B cell (primary cell): ENCODE data around the gene CCDC60. TPM values are rescaled to one million over a fixed set of nuclear protein-coding genes. Genes with fewer than 3 reads are reported as not detected.

ENCODE experiments used
- ATAC-seq: fragments of 200-7000 bp; cut with Tn5 transposase; one replicate; pipeline ENCODE4 v1.10.0; 2021; ENCODE audit warnings: low read depth, mild to moderate bottlenecking, moderate number of reproducible peaks, moderate library complexity
- CTCF ChIA-PET: fragments of 350-600 bp; sonication (Branson Sonifier 250); formaldehyde crosslinking; loops from one replicate; lab custom pipeline; 2021; ENCODE audit warnings: antibody characterized with exemption, inconsistent platforms; lab: Charles Lee
- POLR2A ChIA-PET: fragments of 350-600 bp; sonication (Branson Sonifier 250); formaldehyde crosslinking; loops from one replicate; lab custom pipeline; 2021; ENCODE audit warnings: antibody characterized with exemption; lab: Charles Lee
- DNase-seq: peaks from one replicate; pipeline ENCODE4 v3.0.0; 2013
- H2AFZ ChIP-seq: 2 replicates; pipeline ENCODE4 v1.6.1; 2012; ENCODE audit warnings: mild to moderate bottlenecking, low read depth, low read length; ENCODE audit not compliant: insufficient read depth, poor library complexity, severe bottlenecking
- H3K27ac ChIP-seq, 2 donors: 1 replicate in 1 of 2; 2 replicates in 1 of 2; pipeline ENCODE4 v1.5.1; 2012 to 2013; ENCODE audit warnings: low read length in 2 of 2, mild to moderate bottlenecking in 2 of 2, moderate library complexity in 1 of 2
- H3K27me3 ChIP-seq, 4 experiments: fragments of 200-600 bp in 1 of 4; sonication (generic) in 1 of 4; replicated peaks in 1 of 4; 1 replicate in 2 of 4; 2 replicates in 2 of 4; pipeline versions ENCODE4 v1.6.1 to v1.7.0; 2013 to 2016; ENCODE audit warnings: low read length in 3 of 4, mild to moderate bottlenecking in 2 of 4, mixed read lengths in 1 of 4, moderate library complexity in 1 of 4; ENCODE audit not compliant: insufficient read depth in 4 of 4, control insufficient read depth in 3 of 4; ENCODE audit errors: control extremely low read depth in 1 of 4
- H3K36me3 ChIP-seq, 2 experiments: replicated peaks in 1 of 2; 1 replicate in 1 of 2; 2 replicates in 1 of 2; pipeline versions ENCODE4 v1.6.1 to v1.7.1; 2013; ENCODE audit warnings: low read length in 1 of 2; ENCODE audit not compliant: insufficient read depth in 2 of 2, control insufficient read depth in 1 of 2; ENCODE audit errors: control extremely low read depth in 1 of 2, extremely low read depth in 1 of 2
- H3K4me1 ChIP-seq, 2 donors: fragments of 200-600 bp in 1 of 2; sonication (generic) in 1 of 2; 1 replicate in 1 of 2; 2 replicates in 1 of 2; pipeline versions ENCODE4 v1.5.1 to v1.6.1; 2013 to 2017; ENCODE audit warnings: low read length in 2 of 2; ENCODE audit not compliant: control insufficient read depth in 2 of 2, insufficient read depth in 2 of 2
- H3K4me2 ChIP-seq: replicated peaks from 2 replicates; pipeline ENCODE3; 2012; ENCODE audit warnings: mild to moderate bottlenecking, low read depth, low read length; ENCODE audit not compliant: poor library complexity, severe bottlenecking
- H3K4me3 ChIP-seq, 5 experiments: fragments of 200-600 bp in 1 of 5; sonication (generic) in 1 of 5; 1 replicate in 3 of 5; 2 replicates in 2 of 5; pipeline versions ENCODE4 v1.5.1 to v1.7.0; 2011 to 2016; ENCODE audit warnings: low read length in 4 of 5, mild to moderate bottlenecking in 4 of 5, low read depth in 2 of 5, control low read depth in 1 of 5, moderate library complexity in 1 of 5; ENCODE audit not compliant: insufficient read depth in 1 of 5; ENCODE audit errors: control extremely low read depth in 1 of 5, extremely low read depth in 1 of 5
- H3K79me2 ChIP-seq: fragments of 200-600 bp; sonication (generic); one replicate; pipeline ENCODE4 v1.6.0; 2016; ENCODE audit warnings: low read length; ENCODE audit not compliant: control insufficient read depth, insufficient read depth
- H3K9ac ChIP-seq: fragments of 200-600 bp; sonication (generic); 2 replicates; pipeline ENCODE4 v1.6.1; 2017; ENCODE audit warnings: mild to moderate bottlenecking, low read length, moderate library complexity
- H3K9me3 ChIP-seq, 3 donors: one replicate each; pipeline versions ENCODE4 v1.6.1 to v1.7.1; 2013; ENCODE audit warnings: low read length in 2 of 3; ENCODE audit not compliant: control insufficient read depth in 2 of 3, insufficient read depth in 1 of 3; ENCODE audit errors: control extremely low read depth in 1 of 3
- H4K20me1 ChIP-seq: 2 replicates; pipeline ENCODE4 v1.6.0; 2012; ENCODE audit warnings: mild to moderate bottlenecking, low read length; ENCODE audit not compliant: insufficient read depth, control insufficient read depth, poor library complexity, severe bottlenecking
- H3K27ac Mint-ChIP-seq: one replicate; pipeline ENCODE4 v1.8.0; 2021; ENCODE audit warnings: mixed read lengths
- H3K27me3 Mint-ChIP-seq: one replicate; pipeline ENCODE4 v1.8.0; 2021; ENCODE audit warnings: mixed read lengths
- H3K4me1 Mint-ChIP-seq: one replicate; pipeline ENCODE4 v1.8.0; 2021; ENCODE audit warnings: mixed read lengths
- H3K4me3 Mint-ChIP-seq: one replicate; pipeline ENCODE4 v1.8.0; 2021; ENCODE audit warnings: mixed read lengths
- H3K9me3 Mint-ChIP-seq: one replicate; pipeline ENCODE4 v1.8.0; 2022; ENCODE audit warnings: mixed read lengths; ENCODE audit not compliant: insufficient read depth
- EZH2 ChIP-seq: IDR thresholded peaks from 2 replicates; pipeline ENCODE4 v1.6.1; 2012; ENCODE audit warnings: borderline replicate concordance, low read depth, mild to moderate bottlenecking, moderate library complexity, low read length; ENCODE audit not compliant: insufficient read depth, poor library complexity, severe bottlenecking
- WGBS: methylation state at CpG from one replicate; pipeline ENCODE4 v1.1.5; 2013; ENCODE audit warnings: missing lambda C conversion rate; ENCODE audit not compliant: insufficient coverage; 5-methylcytosine and 5-hydroxymethylcytosine counted together
- intact Hi-C: fragments of 100-400 bp; cut with micrococcal nuclease; formaldehyde crosslinking; loops from one replicate; pipeline ENCODE4 v1.10.0; 2022
- polyA plus RNA-seq: library from polyadenylated mRNA; depleted of rRNA; stranded (reverse); fragments of >200 nt; gene quantifications from 2 replicates; pipeline ENCODE4 v1.2.3, GENCODE V29; 2012
- total RNA-seq, 2 donors: library from RNA; stranded (reverse); fragments of 120-200 nt in 1 of 2; gene quantifications; 1 replicate in 1 of 2; 2 replicates in 1 of 2; pipeline versions ENCODE4 v1.2.3 to v1.2.4, GENCODE V29; 2013 to 2022
- TF ChIP-seq, protein P1 (sequence below): fragments of 200-600 bp; IDR thresholded peaks from one replicate; pipeline ENCODE4 v1.8.0; 2022; ENCODE audit warnings: antibody characterized with exemption, mild to moderate bottlenecking

CCDC60 gene
- total and polyA plus RNA-seq, 2 donors (not counting 1 experiment from before 2014, with no cell fraction given), result not detected

DNA sequence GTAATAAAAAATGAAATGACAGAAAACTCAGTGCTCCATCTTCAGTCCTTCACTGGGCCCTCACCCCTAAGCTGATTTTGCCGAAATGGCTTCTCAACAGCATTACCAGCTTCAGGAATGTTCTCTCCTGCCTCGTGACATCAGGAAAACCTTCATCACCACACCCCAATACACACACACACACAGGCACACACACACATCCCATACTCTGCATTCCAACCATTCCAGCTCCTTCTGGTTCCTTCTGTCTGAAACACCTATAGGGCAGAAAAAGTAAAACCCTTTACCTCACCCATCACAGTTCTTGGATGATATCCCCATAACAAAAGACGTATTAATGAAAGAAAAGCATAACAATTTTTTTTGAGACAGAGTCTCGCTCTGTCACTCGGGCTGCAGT lies 75.9 kb downstream of the CCDC60 start:
- DNase-seq (no peak), ATAC-seq (no peak)
- H3K4me1 Mint-ChIP-seq, result no peaks in the 10 kb centered on the region
- Histone ChIP-seq H3K4me2 (no peak overlapping the region), H3K36me3 (no peaks in the 10 kb centered on the region), H3K4me1 (no peaks in the 10 kb centered on the region), H2AFZ (no peak overlapping the region), H4K20me1 (no peaks in the 10 kb centered on the region), H3K27ac (no peak overlapping the region), H3K27me3 (peaks cover 0 to 6% (median 1%) of the 10 kb centered on the region in 4 experiments), H3K9ac (no peak overlapping the region), H3K9me3 (peaks cover 0 to 12% (median 0%) of the 10 kb centered on the region in 3 donors), H3K79me2 (no peaks in the 10 kb centered on the region), H3K4me3 (no peak overlapping the region)
- H3K27me3 Mint-ChIP-seq, result peaks cover 12% of the 10 kb centered on the region
- H3K4me3 Mint-ChIP-seq, result no peak overlapping the region
- ChIA-PET POLR2A (no interaction called here), CTCF (no interaction called here)
- no peak overlapping the region for H3K27ac Mint-ChIP-seq
- intact Hi-C loops, result loop anchor here (10.0 kb wide), 1 partner anchor 1006 kb away; no protein-coding TSS in a partner anchor
- TF ChIP-seq EZH2, result no peak
- TF ChIP-seq, protein P1, sequence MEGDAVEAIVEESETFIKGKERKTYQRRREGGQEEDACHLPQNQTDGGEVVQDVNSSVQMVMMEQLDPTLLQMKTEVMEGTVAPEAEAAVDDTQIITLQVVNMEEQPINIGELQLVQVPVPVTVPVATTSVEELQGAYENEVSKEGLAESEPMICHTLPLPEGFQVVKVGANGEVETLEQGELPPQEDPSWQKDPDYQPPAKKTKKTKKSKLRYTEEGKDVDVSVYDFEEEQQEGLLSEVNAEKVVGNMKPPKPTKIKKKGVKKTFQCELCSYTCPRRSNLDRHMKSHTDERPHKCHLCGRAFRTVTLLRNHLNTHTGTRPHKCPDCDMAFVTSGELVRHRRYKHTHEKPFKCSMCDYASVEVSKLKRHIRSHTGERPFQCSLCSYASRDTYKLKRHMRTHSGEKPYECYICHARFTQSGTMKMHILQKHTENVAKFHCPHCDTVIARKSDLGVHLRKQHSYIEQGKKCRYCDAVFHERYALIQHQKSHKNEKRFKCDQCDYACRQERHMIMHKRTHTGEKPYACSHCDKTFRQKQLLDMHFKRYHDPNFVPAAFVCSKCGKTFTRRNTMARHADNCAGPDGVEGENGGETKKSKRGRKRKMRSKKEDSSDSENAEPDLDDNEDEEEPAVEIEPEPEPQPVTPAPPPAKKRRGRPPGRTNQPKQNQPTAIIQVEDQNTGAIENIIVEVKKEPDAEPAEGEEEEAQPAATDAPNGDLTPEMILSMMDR, result no peak
- no peaks in the 10 kb centered on the region for H3K9me3 Mint-ChIP-seq
- WGBS, result 84% methylated on average over 5 of the region's 5 CpGs

- no peak for ATAC-seq
- no peak overlapping the region for H3K4me3 Mint-ChIP-seq
Observed at GRCh38 chr12:119412306-119412705, 77.8 kb downstream of the CCDC60 start.

More at GRCh38 chr12:119412306-119412705, 77.8 kb downstream of the CCDC60 start:
- no peak overlapping the region for H3K27ac ChIP-seq
- H3K9me3 ChIP-seq, result peaks cover 0 to 9% (median 0%) of the 10 kb centered on the region in 3 donors
- no peaks in the 10 kb centered on the region for H4K20me1 ChIP-seq
- DNase-seq, result no peak
- no peak overlapping the region for H2AFZ ChIP-seq
- no peaks in the 10 kb centered on the region for H3K79me2 ChIP-seq
- H3K27me3 Mint-ChIP-seq, result peaks cover 11% of the 10 kb centered on the region
- TF ChIP-seq EZH2, result no peak
- TF ChIP-seq, protein P1, result no peak
- intact Hi-C loops, result loop anchor here (10.0 kb wide), 1 partner anchor 1008 kb away; no protein-coding TSS in a partner anchor
- H3K4me2 ChIP-seq, result no peak overlapping the region
- ChIA-PET POLR2A (no interaction called here), CTCF (no interaction called here)
- no peaks in the 10 kb centered on the region for H3K36me3 ChIP-seq
- no peaks in the 10 kb centered on the region for H3K9me3 Mint-ChIP-seq
- H3K27me3 ChIP-seq, result peaks cover 0 to 6% (median 2%) of the 10 kb centered on the region in 4 experiments
- no peak overlapping the region for H3K9ac ChIP-seq
- no CpG with 5 or more reads among the region's 4 CpGs for WGBS
- no peaks in the 10 kb centered on the region for H3K4me1 ChIP-seq
- no peak overlapping the region for H3K27ac Mint-ChIP-seq
- no peak overlapping the region for H3K4me3 ChIP-seq
- no peaks in the 10 kb centered on the region for H3K4me1 Mint-ChIP-seq
